GM18873 (cell line): Measurements from ENCODE around the gene ATP13A3.
"Not testable (repeated sequence)": the region's sequence is repeated elsewhere in the genome, so short reads cannot be mapped to it uniquely, and the experiment has no call there.

ENCODE experiments used
- ATAC-seq: cut with Tn5 transposase; IDR thresholded peaks from one replicate; pipeline ENCODE4 v1.9.1; 2021; ENCODE audit warnings: mild to moderate bottlenecking, moderate library complexity, moderate number of reproducible peaks; ENCODE audit not compliant: unreplicated experiment, low FRiP score

The ATP13A3 gene

DNA sequence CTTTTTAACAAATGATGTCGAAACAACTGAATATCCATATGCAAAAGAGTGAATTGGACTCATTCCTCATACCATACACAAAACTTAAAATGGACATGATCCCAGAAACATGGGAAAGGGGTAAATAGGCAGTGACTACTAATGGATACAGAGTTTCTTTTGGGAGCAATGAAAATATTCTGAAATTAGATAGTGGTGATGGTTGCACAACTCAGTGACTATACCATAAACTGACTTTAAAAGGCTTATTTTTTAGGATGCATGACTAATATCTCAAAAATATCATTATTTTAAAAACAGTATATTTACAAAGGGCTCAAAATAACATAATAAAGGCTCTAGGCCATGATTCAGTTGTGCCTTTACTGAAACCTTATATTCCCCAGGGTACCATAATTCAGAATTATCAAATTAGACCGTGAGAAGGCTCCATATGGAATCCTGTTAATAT, 16.3 kb upstream of the ATP13A3 start:
- ATAC-seq, result no peak

DNA sequence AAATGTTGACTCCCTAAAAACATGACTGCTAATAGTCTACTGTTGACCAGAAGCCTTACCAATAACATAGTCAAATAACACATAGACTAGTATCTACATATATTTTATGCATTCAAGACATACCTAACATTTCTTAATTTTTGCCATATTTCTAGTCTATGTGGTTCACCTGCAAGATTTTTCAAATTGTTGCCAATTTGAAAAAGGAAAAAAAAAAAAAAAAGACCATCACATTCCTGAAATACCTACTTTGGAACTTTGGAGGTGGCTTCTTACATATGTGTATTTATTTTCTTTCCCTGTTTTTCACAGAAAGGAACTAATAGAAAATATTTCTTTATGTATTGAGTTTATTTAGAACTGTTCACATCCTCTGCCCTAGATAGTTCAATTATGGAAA, 13.4 kb upstream of the ATP13A3 start:
- no peak for ATAC-seq

DNA sequence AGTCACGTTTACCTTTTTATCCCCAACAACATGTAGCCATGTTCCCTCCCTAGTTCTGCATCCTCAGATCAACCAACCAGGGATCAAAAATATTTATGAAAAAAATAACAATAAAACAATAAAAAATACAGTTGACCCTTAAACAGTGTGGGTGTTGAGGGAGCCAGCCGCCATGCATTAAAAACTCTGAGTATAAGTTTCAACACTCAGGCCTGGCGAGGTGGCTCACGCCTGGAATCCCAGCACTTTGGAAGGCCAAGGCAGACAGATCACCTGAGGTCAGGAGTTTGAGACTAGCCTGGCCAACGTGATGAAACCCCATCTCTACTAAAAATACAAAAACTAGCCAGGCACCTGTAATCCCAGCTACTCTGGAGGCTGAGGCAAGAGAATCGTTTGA, 12.7 kb upstream of the ATP13A3 start:
- not testable (repeated sequence) for ATAC-seq

DNA sequence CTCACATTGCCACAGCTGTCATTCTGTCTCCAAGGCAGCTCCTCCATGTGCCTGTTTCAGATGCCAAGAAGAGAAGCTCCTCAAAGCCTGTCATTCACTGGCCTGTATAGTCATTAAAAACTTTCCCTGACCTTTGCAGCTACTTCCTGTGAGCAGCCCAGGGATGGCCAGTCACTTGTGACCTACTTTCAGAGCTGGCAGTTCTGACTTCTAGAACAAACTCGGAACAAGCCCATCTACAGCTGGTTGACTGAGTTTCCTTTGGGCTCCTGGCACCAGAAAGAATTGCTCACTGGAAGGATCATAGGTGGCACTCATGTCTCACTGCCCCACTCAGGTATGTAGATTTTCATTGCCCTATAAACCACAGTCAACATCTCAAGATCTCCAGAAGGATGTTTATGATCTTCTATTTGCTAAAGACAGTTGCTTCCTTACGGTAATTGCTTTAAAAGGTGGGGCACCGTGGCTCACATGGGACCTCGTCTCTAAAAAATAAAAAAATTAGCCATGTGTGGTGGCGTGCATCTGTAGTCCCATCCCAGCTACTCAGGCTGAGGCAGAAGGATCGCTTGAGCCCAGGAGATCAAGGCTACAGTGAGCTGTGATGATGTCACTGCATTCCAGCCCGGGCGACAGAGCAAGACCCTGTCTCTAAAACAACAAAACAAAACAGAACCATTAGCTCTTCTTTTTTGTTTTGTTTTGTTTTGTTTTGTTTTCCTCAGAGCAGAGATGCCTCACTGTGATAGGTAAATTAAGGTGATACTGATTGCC, 11.2 kb upstream of the ATP13A3 start:
- ATAC-seq, result no peak

DNA sequence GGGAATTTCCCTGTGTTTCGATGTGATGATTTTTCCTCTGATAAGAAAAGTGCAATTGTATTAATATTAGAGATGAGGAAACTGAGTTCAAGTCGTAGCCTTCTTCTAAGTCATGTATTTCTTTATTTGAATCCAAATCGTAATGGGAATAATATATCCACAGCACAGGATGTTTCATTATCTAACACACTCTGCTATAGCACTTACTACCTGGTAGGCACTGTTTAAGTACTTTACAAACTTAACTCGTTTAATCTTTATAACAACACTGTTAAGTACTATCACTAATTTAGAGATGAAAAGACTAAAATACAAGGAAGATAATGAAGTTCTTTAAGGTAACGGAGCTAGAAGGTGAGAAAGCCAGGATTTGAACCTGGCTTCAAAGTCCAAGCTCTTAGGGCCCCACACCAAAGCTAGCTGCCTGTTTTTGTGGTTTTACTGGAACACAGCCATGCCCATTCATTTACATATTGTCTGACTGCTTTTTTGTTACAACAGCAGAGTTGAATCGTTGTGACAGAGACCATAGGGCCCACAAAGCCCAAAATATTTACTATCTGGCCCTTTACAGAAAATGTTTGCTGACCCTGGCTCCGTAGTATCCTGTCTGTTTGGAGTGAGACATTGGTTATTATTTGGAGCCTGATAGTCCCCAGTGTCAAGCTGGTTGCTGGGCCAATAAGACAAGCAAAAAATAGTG, 9.6 kb upstream of the ATP13A3 start:
- ATAC-seq, result no peak

DNA sequence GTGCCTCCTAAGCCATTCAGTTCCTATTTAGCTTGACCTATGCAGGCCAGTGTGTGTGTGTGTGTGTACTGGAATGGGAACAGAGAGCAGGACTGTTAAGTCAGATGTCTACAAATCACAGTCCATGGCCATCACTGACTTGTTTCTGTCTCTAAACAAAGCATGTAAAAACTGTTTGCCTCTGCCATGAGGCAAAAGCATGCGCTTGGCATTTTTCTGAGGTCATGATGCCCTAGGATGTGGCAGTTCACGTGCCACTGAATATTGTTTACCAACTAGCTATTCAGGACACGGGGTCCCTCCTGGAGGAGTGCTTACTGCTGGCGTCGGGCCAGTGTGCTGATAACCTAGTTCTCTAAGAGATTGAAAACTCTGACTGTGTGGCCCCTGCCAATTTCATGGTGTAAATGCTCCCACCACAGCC, 8.2 kb upstream of the ATP13A3 start:
- ATAC-seq, result no peak

DNA sequence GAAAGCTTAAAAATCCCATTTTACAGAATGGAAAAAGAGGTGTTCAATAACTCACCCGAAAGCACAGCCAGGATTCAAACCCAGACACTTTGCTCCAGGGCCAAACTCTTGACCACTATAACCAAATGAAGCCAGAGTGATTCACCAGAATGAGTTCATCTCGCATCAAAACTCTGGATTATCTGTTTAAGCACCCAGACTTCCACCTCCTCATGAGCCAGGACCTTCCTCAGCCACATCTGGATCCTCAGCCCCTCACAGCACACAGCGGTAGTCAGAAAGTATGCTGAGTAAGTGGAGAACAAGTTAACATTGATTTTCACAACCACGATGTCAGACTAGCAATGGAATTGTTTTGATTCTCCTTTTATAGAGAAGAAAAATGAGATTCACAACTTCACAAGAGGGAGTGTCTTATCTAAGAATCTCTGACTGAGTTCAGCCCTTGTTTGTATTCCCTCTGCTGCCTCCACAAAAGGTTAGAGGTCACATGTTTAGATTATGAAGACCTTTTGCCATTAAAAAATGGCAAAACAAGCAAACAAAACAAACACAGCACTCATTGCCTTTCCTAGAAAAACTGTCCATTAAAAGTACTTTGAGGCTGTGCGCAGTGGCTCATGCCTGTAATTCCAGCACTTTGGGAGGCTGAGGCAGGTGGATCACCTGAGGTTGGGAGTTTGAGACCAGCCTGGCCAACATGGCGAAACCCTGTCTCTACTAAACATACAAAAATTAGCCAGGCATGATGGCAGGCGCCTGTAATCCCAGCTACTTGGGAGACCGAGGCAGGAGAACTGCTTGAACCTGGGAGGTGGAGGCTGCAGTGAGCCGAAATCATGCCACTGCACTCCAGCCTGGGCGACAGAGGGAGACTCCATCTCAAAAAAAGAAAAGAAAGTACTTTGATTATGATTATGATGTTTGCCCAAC, 7.5 kb upstream of the ATP13A3 start:
- ATAC-seq, result not testable (repeated sequence)

DNA sequence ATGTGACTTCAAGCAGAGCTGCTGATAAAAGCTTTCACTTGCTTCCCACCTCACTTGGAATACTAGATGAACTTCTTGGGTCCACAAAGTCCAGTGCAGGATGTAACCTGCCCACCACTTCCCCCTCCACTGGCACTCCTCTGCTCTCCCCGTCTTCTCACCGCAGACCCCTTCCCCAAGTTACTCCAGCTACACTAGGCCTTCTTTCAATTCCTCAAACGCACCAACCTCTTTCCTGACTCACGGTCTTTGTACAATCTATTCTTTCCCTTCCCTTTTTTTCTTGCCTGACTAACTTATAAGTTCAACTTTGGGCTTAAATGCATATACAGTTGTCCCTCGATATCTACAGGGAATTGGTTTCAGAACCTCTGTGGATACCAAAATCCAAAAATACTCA, 5.2 kb upstream of the ATP13A3 start:
- ATAC-seq, result no peak

DNA sequence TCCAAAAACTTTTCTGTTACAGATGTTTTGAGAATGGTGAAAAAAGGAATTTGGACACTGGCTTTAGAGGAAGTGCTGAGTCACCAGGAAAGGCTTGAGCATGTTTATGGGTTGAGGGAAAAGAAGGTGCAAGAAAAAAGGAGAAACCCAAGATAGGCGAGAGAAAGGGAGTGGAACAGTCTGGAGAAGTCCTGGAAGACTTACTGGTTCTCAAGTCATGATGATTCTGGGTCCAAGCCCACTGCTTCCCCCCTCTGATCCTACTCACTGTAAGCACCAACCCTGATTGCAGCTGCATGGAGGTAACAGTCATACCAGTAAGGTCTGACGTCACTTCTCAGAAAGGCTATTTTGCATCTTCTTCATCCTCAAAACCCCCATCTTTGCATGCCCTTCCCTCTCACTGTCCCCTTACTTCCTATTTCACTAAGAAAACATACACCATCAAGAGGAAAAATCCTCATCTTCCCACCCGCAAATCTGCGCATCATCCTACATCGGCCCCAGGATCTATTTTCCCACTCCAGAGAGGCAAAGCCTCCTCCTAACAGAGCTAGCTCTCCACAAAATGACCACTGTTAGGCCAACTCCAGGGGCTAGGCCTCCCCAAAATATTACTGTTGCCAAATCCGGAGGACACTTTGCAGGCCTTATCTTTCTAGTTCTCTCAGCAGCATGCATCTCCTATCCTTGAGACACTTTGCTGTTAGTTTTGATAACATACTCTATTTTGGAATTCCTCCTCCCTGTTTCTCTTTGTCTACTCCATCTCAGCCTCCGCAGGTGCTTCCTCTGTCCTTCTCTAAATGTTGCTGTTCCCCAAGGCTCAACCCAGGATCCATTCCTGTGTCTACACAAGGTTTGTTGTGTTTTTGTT, 3.2 kb upstream of the ATP13A3 start:
- ATAC-seq, result peak; percentile 37

DNA sequence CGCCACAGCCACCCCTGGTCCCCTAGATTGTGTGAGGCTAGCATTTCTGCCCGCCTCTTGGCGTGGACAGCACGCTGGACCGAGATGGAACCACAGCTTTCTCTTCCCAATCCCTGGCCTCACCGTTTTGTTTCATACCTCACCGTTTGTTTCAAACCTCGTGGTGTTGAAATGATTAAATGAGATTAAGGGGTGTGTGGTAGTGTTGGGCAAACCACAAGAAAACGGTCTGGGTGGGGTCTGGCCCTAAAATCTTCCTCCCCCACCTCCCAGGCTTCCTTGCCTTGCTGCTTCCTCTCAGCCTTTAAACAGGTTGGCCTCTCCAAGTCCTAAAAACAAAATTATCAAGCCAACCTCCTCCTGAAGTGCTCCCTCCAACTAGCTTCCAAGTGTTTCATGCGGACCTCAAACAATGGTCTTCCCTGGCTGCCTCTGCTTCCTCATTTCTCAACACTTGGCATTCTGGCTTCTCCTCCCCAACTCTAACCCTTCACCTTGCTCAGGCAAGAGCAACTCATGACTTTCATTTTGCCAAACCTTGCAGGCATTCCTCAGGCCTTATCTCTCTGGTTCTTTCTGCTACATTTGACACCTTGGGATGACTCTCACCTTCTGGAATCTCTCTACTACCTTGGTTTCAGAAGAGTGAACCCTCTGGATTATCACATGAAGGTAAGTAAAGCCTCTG, 1.4 kb upstream of the ATP13A3 start:
- no peak for ATAC-seq

DNA sequence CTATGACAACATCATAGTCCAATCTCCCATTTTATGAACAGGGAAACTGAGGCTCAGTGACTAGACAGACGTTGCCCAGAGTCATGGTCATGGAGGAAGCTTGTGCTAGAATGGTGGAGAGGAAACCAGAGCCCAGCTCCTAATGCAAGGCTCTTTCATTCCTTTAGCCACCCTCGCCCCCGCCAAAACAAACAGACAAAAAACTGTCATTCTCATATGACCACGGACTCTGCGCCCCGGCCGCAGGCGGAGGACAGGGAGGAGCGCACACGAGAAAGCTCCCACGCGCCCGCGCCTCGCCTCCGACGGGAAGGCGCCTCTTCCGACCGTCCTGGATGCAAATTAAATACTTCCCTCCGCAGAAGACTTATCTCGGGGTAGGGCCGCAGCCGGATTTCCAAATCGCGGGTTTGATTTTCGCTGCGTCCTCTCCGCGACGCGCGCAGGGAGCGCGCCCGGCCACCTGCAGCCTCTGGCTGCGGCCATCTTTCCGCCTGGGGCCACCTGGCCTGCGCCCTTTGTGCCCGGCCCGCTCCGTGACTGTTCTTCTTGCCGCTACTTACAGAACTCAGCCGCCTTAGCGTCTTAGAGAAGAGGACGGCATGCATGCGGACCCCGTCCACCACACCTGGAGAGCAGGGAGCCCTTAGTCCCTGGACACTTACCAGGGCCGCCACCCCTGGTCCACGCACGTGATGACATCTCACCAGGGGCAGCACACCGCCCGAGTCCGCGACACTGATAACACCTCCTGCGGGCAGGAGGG, 670 bp upstream of the ATP13A3 start:
- ATAC-seq, result peak; percentile 22

DNA sequence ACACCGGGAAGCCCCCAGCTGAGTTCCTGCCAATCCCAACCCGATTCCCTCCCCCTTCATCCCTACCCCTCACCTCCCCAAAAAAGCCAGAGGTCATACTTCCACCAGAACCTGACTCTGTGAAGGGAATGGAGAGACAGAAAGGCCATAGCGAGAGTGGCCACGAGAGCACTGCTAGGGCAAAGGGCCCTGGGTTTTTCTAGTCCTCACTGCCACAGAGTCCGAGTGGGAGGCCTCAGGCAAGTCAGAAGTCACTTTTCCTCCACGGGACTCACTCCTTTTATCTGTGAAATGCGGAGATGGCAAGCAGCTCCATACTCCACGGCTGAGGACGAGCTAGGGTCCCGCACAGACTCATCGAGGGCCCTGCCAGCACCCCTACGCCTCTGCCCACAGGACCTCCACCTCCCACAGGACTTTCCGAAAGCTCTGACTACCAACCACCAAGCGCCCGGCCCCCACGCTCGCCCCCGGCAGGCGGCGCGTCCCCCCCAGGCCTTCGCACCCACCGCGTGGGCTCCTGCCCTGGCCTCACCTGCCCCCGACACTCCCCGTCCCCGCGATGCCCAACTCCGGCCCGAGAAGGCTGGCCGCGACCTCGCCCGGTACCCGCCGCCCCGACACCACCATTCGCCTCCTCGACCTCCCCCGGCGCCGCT, 792 bp downstream of the ATP13A3 start:
- ATAC-seq, result no peak

DNA sequence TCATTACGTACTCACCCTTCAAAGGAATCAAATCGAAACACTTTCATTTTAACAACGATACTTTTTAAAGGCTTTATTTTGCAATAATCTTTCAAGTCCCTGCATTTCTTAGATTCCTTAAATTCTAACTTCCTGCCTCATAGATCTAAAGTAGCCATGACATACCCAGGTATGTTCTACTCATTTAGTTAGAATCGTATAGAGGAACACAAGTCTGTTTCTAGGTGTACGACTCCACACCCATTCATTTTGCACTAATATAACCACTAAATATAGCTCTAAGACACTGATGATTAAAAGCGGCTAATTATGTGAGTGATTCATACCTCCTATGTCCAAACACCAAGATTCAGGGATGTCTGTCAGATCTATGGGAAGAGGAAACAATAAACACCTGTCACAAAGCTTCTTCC, 1.3 kb downstream of the ATP13A3 start:
- ATAC-seq, result no peak

DNA sequence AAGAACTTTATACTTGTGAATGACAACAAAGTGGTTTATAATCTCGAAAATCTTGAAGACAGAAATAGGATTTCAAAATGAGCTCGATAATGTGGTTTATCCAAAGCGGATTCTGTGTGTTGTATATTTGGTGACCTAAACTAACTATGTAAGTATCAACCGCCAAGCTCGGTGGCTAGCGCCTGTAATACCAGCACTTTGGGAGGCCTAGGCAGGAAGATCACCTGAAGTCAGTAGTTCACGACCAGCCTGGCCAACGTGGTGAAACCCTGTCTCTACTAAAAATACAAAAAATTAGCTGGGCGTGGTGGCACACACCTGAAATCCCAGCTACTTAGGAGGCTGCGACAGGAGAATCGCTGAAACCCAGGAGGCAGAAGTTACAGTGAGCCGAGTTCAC, 2.2 kb downstream of the ATP13A3 start:
- no peak for ATAC-seq

DNA sequence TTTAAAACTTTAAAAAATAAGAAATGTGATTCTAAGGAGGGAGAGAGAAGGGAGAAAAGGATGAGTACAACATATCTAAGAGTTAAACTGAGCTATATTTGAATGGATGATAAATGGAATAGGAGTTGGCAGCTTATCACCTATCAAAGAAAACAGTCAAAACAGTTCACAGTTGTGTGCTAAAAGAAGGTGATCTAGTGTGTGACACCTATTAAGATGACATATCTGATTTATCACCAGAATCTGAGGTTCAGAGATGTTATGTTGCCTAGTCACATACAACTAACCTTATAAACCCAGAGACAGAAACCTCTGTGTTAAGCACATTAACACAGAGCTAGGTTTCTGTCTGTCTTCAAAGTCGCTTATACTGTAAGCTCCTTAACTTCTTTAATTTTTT, 3.0 kb downstream of the ATP13A3 start:
- no peak for ATAC-seq

DNA sequence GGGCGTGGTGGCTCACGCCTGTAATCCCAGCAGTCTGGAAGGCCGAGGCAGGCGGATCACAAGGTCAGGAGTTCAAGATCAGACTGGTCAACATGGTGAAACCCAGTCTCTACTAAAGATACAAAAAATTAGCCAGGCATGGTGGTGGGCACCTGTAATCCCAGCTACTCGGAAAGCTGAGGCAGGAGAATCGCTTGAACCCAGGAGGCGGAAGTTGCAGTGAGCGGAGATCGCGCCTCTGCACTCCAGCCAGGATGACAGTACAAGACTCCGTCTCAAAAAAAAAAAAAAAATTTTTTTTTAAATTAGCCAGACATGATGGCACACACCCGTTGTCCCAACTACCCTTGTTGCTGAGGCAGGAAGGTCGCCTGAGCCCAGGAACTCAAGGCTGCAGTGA, 4.0 kb downstream of the ATP13A3 start:
- not testable (repeated sequence) for ATAC-seq

DNA sequence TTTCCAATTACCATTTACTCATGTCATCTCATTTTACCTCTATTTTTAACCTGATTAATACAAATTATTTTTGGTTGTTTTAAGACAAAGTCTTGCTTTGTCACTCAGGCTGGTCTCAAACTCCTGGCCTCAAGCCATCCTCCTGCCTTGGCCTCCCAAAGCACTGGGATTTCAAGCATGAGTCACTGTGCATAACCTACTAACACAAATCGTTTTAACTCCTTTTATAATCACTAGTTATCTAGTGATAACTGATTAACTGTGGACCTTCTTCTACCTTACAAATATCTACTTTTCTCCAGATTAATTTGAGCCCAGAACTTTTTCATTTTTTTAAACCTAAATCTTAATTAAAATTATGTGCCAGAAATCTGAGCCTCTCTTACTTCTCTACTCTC, 4.6 kb downstream of the ATP13A3 start:
- no peak for ATAC-seq

DNA sequence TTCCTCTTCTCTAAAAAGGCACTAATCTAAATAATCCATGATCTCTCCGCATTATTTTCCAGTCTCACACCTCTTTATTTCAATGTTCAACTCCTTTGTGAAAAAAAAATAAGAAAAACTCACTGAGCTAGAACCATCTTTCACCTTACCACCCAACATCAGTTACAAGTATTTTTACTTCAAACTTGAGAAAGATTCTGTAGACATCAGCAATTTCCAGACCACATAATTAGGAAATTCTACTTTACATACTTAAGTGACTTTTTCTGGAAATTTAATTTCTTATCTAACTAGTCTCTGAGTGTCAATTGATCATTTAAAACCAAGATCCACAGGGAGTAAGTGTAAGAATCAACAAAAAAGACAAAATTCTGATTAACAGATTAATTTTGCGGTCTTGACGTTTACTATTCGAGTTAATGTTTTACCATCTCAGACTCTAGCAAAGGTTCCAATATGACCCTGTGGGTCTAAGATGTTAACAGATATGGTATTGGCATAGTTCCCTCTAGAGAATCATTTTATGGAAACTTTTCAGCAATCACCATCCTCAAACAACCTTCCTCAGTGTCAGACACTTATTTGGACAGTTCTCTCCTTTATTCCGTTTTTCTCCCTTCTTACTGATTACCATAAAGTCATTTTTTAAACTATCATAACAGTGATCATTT, 5.1 kb downstream of the ATP13A3 start:
- ATAC-seq, result no peak
